ENCODE results near the gene RNU2-63P. TPM values are rescaled to one million over a fixed set of nuclear protein-coding genes. Genes with fewer than 3 reads are reported as not detected.

RNU2-63P gene
- total and polyA plus RNA-seq, 2 of the 8 experiments (the other 6 are each of a cell fraction or from before 2014, with no cell fraction given), result 6.6 TPM; not detected in 1

- Histone ChIP-seq H3K18ac (ENCODE audit: extremely low read depth, low read length) (no peak overlapping the region), H3K27me3 (replicated peaks in 1 of 4; ENCODE audit: control insufficient read depth in 3 of 4, extremely low read depth in 1 of 4, insufficient read depth in 3 of 4, low read length in 3 of 4) (no peaks in the 10 kb centered on the region), H3K36me3 (ENCODE audit: control insufficient read depth in 2 of 4, insufficient read depth in 4 of 4, low read length in 3 of 4) (no peaks in the 10 kb centered on the region), H3K4ac (replicated peaks; ENCODE audit: insufficient read length, low read depth, low read length) (no peak overlapping the region), H3K4me2 (ENCODE audit: insufficient read depth in 1 of 2, low read depth in 2 of 2, low read length in 2 of 2) (no peak overlapping the region), H4K20me1 (replicated peaks in 1 of 2; ENCODE audit: control insufficient read depth in 1 of 2, insufficient read depth in 2 of 2, low read length in 2 of 2) (no peaks in the 10 kb centered on the region), H3K23me2 (ENCODE audit: low read depth, low read length) (no peaks in the 10 kb centered on the region), H3K9ac (replicated peaks in 1 of 4; ENCODE audit: extremely low read depth in 1 of 4, low read depth in 3 of 4, low read length in 3 of 4) (no peak overlapping the region), H2BK5ac (ENCODE audit: low read depth, low read length) (no peak overlapping the region), H3K9me3 (ENCODE audit: insufficient read depth in 2 of 2, low read depth in 1 of 2, low read length in 1 of 2) (no peaks in the 10 kb centered on the region), H3K14ac (ENCODE audit: insufficient read length) (no peak overlapping the region), H3K23ac (ENCODE audit: insufficient read length) (no peak overlapping the region), H3K56ac (replicated peaks; ENCODE audit: insufficient read length, low read depth, low read length) (no peak overlapping the region), H3K79me1 (ENCODE audit: low read depth, low read length) (no peaks in the 10 kb centered on the region), H4K8ac (ENCODE audit: extremely low read depth, insufficient read depth, low read length) (no peak overlapping the region), H4K91ac (replicated peaks; ENCODE audit: insufficient read length, low read length) (no peak overlapping the region), H2BK20ac (ENCODE audit: low read length) (no peak overlapping the region), H3K79me2 (ENCODE audit: control insufficient read depth in 1 of 2, insufficient read depth in 2 of 2, low read length in 2 of 2) (no peaks in the 10 kb centered on the region), H3K4me3 (ENCODE audit: extremely low read depth in 1 of 4, insufficient read depth in 2 of 4, low read depth in 3 of 4, low read length in 4 of 4) (no peak overlapping the region), H3K27ac (ENCODE audit: low read depth, low read length) (no peak overlapping the region), H2AK5ac (ENCODE audit: low read depth, low read length) (no peak overlapping the region), H3K4me1 (replicated peaks in 1 of 4; ENCODE audit: control insufficient read depth in 3 of 4, insufficient read depth in 4 of 4, low read length in 3 of 4) (peaks cover 0 to 8% (median 0%) of the 10 kb centered on the region in 4 experiments; a peak in 2 of 7 replicates), H2AFZ (ENCODE audit: low read length) (no peak overlapping the region; the same call in 1 of the 2 replicates), H2BK120ac (replicated peaks; ENCODE audit: low read depth, low read length) (no peak overlapping the region), H4K5ac (ENCODE audit: insufficient read length, low read depth, low read length) (no peak overlapping the region), H2BK12ac (ENCODE audit: low read depth, low read length) (no peak overlapping the region), H2BK15ac (ENCODE audit: low read length) (no peak overlapping the region)
- ChIA-PET CTCF (ENCODE audit: partially characterized antibody) (interaction anchor here (0.6 to 5.4 kb wide), 52 partner anchors 8 to 494 kb away, joined by 3 to 134 read pairs (median 9); partner anchors contain the start of genes FABP1 and THNSL2), POLR2A (ENCODE audit: partially characterized antibody) (interaction anchor here (0.9 to 2.1 kb wide), 8 partner anchors 10 to 124 kb away, joined by 3 to 14 read pairs (median 4); partner anchors contain the start of genes RNU2-63P and THNSL2)
- no peak for DNase-seq (ENCODE audit: low read depth in 1 of 2, low spot score in 2 of 2)
- no peak for FAIRE-seq
- 65% methylated on average over 2 of the region's 2 CpGs; no CpG with 5 or more reads in 1 of the 2 experiments for WGBS, 2 experiments (ENCODE audit: extremely low coverage in 1 of 2, insufficient coverage in 1 of 2, insufficient read length in 1 of 2, insufficient replicate concordance in 2 of 2, low coverage in 1 of 2, low lambda C conversion rate in 2 of 2, missing lambda C conversion rate in 1 of 2)
- TF ChIP-seq KDM4A (IDR thresholded peaks at IDR 0.05; ENCODE audit: low read depth, low read length, severe bottlenecking) (no peak), CHD2 (IDR thresholded peaks at IDR 0.05; ENCODE audit: low read length) (no peak), BCL11A (IDR thresholded peaks at IDR 0.05; ENCODE audit: low read depth in 2 of 2, low read length in 2 of 2) (no peak), PHF8 (conservative IDR thresholded peaks at IDR 0.05; ENCODE audit: low read depth, low read length) (no peak), NANOG (IDR thresholded peaks at IDR 0.05; ENCODE audit: insufficient read depth, low read depth, low read length, poor library complexity, severe bottlenecking) (no peak), KDM1A (IDR thresholded peaks at IDR 0.05; ENCODE audit: borderline replicate concordance, low read length) (no peak), ATF2 (IDR thresholded peaks at IDR 0.05; ENCODE audit: low read length) (no peak), SAP30 (IDR thresholded peaks at IDR 0.05; ENCODE audit: insufficient read depth, insufficient replicate concordance, low read length) (no peak), RNF2 (IDR thresholded peaks at IDR 0.05; ENCODE audit: borderline replicate concordance, low read depth, low read length, missing control alignments, poor library complexity, severe bottlenecking) (no peak), EGR1 (IDR thresholded peaks at IDR 0.05; ENCODE audit: borderline replicate concordance, low read depth, low read length) (no peak), POLR2A (IDR thresholded peaks at IDR 0.05; ENCODE audit: control extremely low read depth in 1 of 2, low read depth in 2 of 2, low read length in 2 of 2) (no peak), JUND (IDR thresholded peaks at IDR 0.05; ENCODE audit: low read length) (no peak)
These were observed 44.5 kb upstream of the RNU2-63P start for GRCh38 chr2:88060907-88061275.

Data from H1 (cell line).